Ovary (tissue), 10 donors: ENCODE results near the gene TMED7. TPM values are rescaled to one million over a fixed set of nuclear protein-coding genes. Genes with fewer than 3 reads are reported as not detected.
"Not testable (repeated sequence)": the region's sequence is repeated elsewhere in the genome, so short reads cannot be mapped to it uniquely, and the experiment has no call there.

ENCODE experiments used
- DNase-seq, 5 donors: peaks; one replicate each; pipeline ENCODE4 v3.0.0-alpha.2; 2019 to 2020
- H3K27ac ChIP-seq, 2 donors: fragments of 200-600 bp; one replicate each; pipeline versions ENCODE4 v1.5.1 to v1.8.0; 2019 to 2022
- H3K27me3 ChIP-seq: fragments of 200-600 bp; one replicate; pipeline ENCODE4 v1.8.0; 2022
- H3K36me3 ChIP-seq: fragments of 200-600 bp; sonication (generic); one replicate; pipeline ENCODE4 v1.5.1; 2019
- H3K4me1 ChIP-seq: one replicate; pipeline ENCODE4 v1.8.1; 2013; ENCODE audit warnings: mild to moderate bottlenecking, moderate library complexity; ENCODE audit not compliant: insufficient read depth
- H3K4me3 ChIP-seq: fragments of 200-600 bp; sonication (generic); one replicate; pipeline ENCODE4 v1.5.1; 2017
- H3K9me3 ChIP-seq, 2 donors: fragments of 200-600 bp in 1 of 2; sonication (generic) in 1 of 2; one replicate each; pipeline versions ENCODE4 v1.5.1 to v1.8.1; 2013 to 2019; ENCODE audit warnings: mild to moderate bottlenecking in 1 of 2, moderate library complexity in 1 of 2
- EP300 ChIP-seq: sonication (generic); formaldehyde crosslinking; IDR thresholded peaks from one replicate; pipeline ENCODE4 v1.6.1; 2017; ENCODE audit warnings: antibody characterized with exemption
- POLR2A ChIP-seq: fragments of 450-650 bp; IDR thresholded peaks from one replicate; pipeline ENCODE4 v1.6.1; 2017; ENCODE audit warnings: antibody characterized with exemption, mild to moderate bottlenecking, moderate library complexity
- WGBS, 3 donors: extraction: QIAGEN DNeasy Blood & Tissue Kit in 1 of 3; methylation state at CpG; one replicate each; pipeline versions ENCODE4 v1.1.5 to v1.1.7; 2013 to 2017; 5-methylcytosine and 5-hydroxymethylcytosine counted together
- intact Hi-C, 4 donors: fragments of 100-400 bp; cut with DNase I; formaldehyde crosslinking; loops; one replicate each; pipeline versions ENCODE4 v1.11.0 to v1.15.1; 2022 to 2023
- long read RNA-seq, 3 donors: library from polyadenylated mRNA in 2 of 3; unstranded in 2 of 3; transcript quantifications; one replicate each; pipeline ENCODE4 v2.0.0 and lab custom pipeline, GENCODE V29; 2021 to 2026
- polyA plus RNA-seq, 2 donors: library from polyadenylated mRNA; stranded (reverse); fragments of 200-250 nt in 1 of 2; fragments of 350-450 nt in 1 of 2; fragmentation: Illumina TruSeq in 1 of 2; extraction: RNeasy Lipid Tissue Mini Kit (QIAGEN cat#74804) in 1 of 2; gene quantifications; one replicate each; pipeline ENCODE4 v1.2.3, GENCODE V29; 2013 to 2014
- total RNA-seq, 7 donors: library from RNA; depleted of rRNA in 2 of 7; stranded (reverse); fragments of >200 nt in 2 of 7; fragmentation: NEBNext Ultra II Directional in 3 of 7; extraction: Animal tissue kit (Norgen Biotek cat#: 25700) in 3 of 7; gene quantifications; one replicate each; pipeline versions ENCODE4 v1.1.0 to v1.2.4, GENCODE V29; 2016 to 2023
- TF ChIP-seq, protein P1 (sequence below), 3 donors: fragments of 450-650 bp in 2 of 3; fragments of 200-600 bp in 1 of 3; IDR thresholded peaks; one replicate each; pipeline versions ENCODE4 v1.5.1 to v1.8.0; 2016 to 2022; ENCODE audit warnings: antibody characterized with exemption in 3 of 3, mild to moderate bottlenecking in 1 of 3
- donor health status: DM: no; HTN: no; CAD: no; lungs with moderate emphysema.
- donor health status: DM: no; HTN: no; CAD: no.
- donor health status: Bipolar disorder and iron deficiency.
- donor health status: DM: yes; HTN: yes; CAD: no.
- donor health status: DM: no; HTN: no; CAD: no.
- donor health status: DM: yes; HTN: yes; CAD: no.

Gene TMED7
- 10 to 100 TPM; 59.3 to 84.2 (median 69.9) TPM for total RNA-seq
- polyA plus RNA-seq: 10 to 100 TPM; 28.0 to 46.6 TPM
- long read RNA-seq, donor 1, transcript TMED7-201 (3 exons, 3,757 nt): major isoform, 18 of 18 reads
- long read RNA-seq, donor 1, partial matches to known transcripts: 0 of 18 reads
- long read RNA-seq, donor 1, other reads (novel, unspliced or antisense): 0 of 18 reads
- long read RNA-seq, donor 2, transcript TMED7-201 (3 exons, 3,757 nt): major isoform, 9 of 9 reads
- long read RNA-seq, donor 2, partial matches to known transcripts: 0 of 9 reads
- long read RNA-seq, donor 2, other reads (novel, unspliced or antisense): 0 of 9 reads
- long read RNA-seq, donor 3, transcript TMED7-201 (3 exons, 3,757 nt): major isoform, 116 of 120 reads
- long read RNA-seq, donor 3, partial matches to known transcripts: 3 of 120 reads
- long read RNA-seq, donor 3, other reads (novel, unspliced or antisense): 1 of 120 reads

DNA sequence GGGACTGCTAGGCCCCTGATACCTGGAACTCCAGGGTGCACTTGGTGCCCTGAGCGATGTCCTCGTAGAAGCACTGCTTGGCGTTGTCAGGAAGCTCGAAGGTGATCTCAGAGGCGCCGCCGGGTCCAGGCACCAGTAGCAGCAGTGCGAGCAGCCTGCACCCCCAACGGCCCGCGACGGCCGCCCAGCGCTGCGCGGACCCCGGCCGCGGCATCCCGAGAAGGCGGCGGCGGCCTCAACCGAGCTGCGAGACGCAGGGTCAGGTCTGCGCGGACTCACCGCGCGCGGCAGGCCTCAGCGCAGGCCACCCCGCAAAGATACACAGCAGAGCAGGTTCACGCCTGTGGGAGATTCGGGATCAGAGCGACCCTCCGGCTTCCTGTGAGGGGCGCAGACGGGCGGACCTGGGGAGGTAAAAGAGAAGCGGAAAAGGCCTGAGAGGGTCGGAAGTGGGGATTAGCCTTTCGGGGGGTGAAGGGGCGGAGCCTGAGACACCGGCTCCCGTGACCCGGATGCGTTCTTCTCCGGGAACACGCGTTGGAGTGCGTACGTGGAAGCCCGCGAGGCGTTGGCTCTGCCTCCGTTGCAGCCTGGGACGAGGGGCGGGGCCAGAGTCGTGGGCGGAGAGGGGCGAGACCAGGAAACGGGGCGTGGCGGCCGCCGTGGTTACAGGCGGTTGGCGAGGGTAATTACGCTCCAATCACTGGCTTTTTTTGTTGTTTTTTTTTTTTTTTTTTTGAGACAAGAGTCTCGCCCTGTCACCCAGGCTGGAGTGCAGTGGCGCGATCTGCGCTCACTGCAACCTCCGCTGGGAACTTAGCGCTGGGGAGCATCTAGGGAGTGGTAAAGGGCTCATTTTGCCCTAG is at the start of gene TMED7:
Gene TMED7 (minus strand): TSS at position 458 of the 866 bp plus-strand sequence. CDS start 244 bp downstream, at position 214.
- Histone ChIP-seq H3K4me3 (peak within 1 kb of the TSS; percentile 94), H3K27me3 (no peaks in the 10 kb centered on the region), H3K36me3 (no peaks in the 10 kb centered on the region), H3K4me1 (peaks cover 7% of the 10 kb centered on the region), H3K9me3 (no peaks in the 10 kb centered on the region), H3K27ac (peak within 1 kb of the TSS; percentile 82 to 83)
- intact Hi-C loops: loop anchor here in 1 of 4 donors (10.0 kb wide), 1 partner anchor 459 kb away; the partner anchor contains the start of gene COMMD10
- DNase-seq: peak; percentile 99 to 100 (median 100)
- TF ChIP-seq POLR2A (peak; percentile 40), EP300 (peak; percentile 74)
- TF ChIP-seq, protein P1, sequence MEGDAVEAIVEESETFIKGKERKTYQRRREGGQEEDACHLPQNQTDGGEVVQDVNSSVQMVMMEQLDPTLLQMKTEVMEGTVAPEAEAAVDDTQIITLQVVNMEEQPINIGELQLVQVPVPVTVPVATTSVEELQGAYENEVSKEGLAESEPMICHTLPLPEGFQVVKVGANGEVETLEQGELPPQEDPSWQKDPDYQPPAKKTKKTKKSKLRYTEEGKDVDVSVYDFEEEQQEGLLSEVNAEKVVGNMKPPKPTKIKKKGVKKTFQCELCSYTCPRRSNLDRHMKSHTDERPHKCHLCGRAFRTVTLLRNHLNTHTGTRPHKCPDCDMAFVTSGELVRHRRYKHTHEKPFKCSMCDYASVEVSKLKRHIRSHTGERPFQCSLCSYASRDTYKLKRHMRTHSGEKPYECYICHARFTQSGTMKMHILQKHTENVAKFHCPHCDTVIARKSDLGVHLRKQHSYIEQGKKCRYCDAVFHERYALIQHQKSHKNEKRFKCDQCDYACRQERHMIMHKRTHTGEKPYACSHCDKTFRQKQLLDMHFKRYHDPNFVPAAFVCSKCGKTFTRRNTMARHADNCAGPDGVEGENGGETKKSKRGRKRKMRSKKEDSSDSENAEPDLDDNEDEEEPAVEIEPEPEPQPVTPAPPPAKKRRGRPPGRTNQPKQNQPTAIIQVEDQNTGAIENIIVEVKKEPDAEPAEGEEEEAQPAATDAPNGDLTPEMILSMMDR (IDR thresholded peaks at IDR 0.05): peak in 2 of 3 donors; percentile 9 to 12
- 0% methylated on average over 76 to 77 of the region's 77 CpGs for WGBS, 3 donors

DNA sequence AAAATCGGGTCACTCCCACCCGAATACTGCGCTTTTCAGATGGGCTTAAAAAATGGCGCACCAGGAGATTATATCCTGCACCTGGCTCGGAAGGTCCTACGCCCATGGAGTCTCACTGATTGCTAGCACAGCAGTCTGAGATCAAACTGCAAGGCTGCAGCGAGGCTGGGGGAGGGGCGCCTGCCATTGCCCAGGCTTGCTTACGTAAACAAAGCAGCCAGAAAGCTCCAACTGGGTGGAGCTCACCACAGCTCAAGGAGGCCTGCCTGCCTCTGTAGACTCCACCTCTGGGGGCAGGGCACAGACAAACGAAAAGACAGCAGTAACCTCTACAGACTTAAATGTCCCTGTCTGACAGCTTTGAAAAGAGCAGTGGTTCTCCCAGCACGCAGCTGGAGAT is 48.9 kb upstream of the TMED7 start:
- H3K4me1 ChIP-seq, H3K4me3 ChIP-seq, H3K27ac ChIP-seq, intact Hi-C loops, DNase-seq, H3K9me3 ChIP-seq, H3K27me3 ChIP-seq, H3K36me3 ChIP-seq: not testable (repeated sequence)
- 63 to 80% (median 65%) methylated on average over 11 of the region's 11 CpGs for WGBS, 3 donors

DNA sequence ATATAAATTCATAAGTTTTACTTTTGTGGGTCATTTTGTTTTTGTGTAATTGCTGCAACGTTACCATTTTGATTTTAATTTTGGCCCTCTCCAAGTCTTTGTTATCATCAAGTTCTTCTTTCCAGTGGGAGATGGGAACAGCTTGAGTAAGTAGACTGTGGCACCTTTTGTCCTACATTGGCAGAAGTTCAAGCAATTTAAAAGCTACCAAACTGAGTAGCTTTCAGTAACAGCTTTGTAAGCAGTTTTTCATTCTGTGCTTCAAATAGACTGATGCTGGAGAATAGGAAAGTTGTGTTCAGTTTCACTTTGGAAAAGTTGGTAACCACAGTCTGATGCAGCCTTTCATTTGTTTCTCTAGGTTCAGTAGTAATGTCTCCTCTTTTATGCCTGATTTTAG is 47.8 kb upstream of the TMED7 start:
- H3K27me3 ChIP-seq: no peaks in the 10 kb centered on the region
- H3K4me3 ChIP-seq: no peak overlapping the region
- no peaks in the 10 kb centered on the region for H3K4me1 ChIP-seq
- no peaks in the 10 kb centered on the region for H3K36me3 ChIP-seq
- no peak for DNase-seq
- no peaks in the 10 kb centered on the region for H3K9me3 ChIP-seq
- intact Hi-C loops: no loop called here
- H3K27ac ChIP-seq: no peak overlapping the region
- WGBS, 3 donors: 0 to 16% (median 0%) methylated on average over 1 of the region's 1 CpG
- TF ChIP-seq, protein P1 (IDR thresholded peaks at IDR 0.05): no peak
- TF ChIP-seq POLR2A (no peak), EP300 (no peak)

DNA sequence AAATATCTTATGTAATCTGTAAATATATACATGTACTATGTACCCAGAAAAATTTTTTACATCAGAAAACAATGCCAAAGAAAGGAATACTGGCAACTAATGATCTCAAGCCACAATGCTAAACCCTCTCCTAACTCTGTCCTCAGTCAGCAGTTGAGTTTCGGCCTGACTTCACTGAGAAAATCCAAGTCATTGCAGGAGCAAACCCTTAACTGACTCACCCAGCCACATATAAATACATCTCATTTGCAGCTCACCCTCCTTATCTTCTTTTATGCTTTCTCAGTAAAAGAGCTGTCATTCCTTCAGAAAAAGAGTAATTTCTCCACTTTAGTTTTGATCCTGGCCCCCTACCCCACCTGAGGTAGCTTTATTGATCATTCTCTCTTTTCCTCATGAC is 46.1 kb upstream of the TMED7 start:
- intact Hi-C loops: no loop called here
- Histone ChIP-seq H3K27ac (no peak overlapping the region), H3K9me3 (no peaks in the 10 kb centered on the region), H3K4me3 (no peak overlapping the region), H3K4me1 (no peaks in the 10 kb centered on the region), H3K27me3 (no peaks in the 10 kb centered on the region), H3K36me3 (no peaks in the 10 kb centered on the region)
- WGBS, 3 donors: 93 to 98% (median 94%) methylated on average over 1 of the region's 1 CpG
- TF ChIP-seq POLR2A: no peak
- TF ChIP-seq, protein P1 (IDR thresholded peaks at IDR 0.05): no peak
- no peak for TF ChIP-seq EP300
- DNase-seq: no peak
